ENCODE results near the gene PLPP1. TPM values are rescaled to one million over a fixed set of nuclear protein-coding genes. Genes with fewer than 3 reads are reported as not detected.

The PLPP1 gene
- total and polyA plus RNA-seq, 2 of the 8 experiments (the other 6 are each of a cell fraction or from before 2014, with no cell fraction given) = 43.7 to 91.3 TPM

DNA sequence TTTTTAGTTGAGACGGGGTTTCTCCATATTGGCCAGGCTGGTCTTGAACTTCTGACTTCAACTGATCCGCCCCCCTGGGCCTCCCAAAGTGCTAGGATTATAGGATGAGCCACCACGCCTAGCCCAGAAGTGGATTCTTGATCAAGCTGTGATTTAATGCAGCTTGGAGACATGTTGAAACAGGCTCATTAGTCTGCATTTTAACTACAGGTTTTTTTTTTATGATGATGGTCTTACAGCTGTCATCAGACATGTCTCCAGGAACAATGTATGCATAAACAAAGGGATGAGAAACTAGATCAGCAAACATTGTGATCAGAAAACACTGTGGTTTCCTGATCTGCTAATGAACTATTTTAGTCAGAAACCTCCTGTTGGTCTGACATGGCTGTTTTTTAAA, 30.0 kb upstream of the PLPP1 start (continued):
- TF ChIP-seq, protein P1, sequence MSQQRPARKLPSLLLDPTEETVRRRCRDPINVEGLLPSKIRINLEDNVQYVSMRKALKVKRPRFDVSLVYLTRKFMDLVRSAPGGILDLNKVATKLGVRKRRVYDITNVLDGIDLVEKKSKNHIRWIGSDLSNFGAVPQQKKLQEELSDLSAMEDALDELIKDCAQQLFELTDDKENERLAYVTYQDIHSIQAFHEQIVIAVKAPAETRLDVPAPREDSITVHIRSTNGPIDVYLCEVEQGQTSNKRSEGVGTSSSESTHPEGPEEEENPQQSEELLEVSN (IDR thresholded peaks at IDR 0.05) = no peak
- TF ChIP-seq RNF2 (IDR thresholded peaks at IDR 0.05; ENCODE audit: borderline replicate concordance, low read depth, low read length, missing control alignments, poor library complexity, severe bottlenecking) = no peak
- no peak for TF ChIP-seq BACH1 (IDR thresholded peaks at IDR 0.05; ENCODE audit: low read length)
- TF ChIP-seq CTBP2 (IDR thresholded peaks at IDR 0.05; ENCODE audit: borderline replicate concordance, insufficient read depth, insufficient read length, low read length) = no peak

Data from H1 (cell line).